Endothelial cell of umbilical vein (primary cell): ENCODE results near the gene ADARB1.

Experiments
- GATA2 ChIP-seq: IDR thresholded peaks from 2 replicates; pipeline ENCODE4 v1.7.0; 2011; ENCODE audit warnings: low read depth, mild to moderate bottlenecking, moderate library complexity, mixed read lengths, low read length; ENCODE audit not compliant: insufficient read length, insufficient read depth
- POLR2A ChIP-seq: IDR thresholded peaks from 2 replicates; pipeline ENCODE4 v1.6.1; 2012; ENCODE audit warnings: low read depth, mild to moderate bottlenecking, control low read depth, low read length
- POLR2AphosphoS5 ChIP-seq: IDR thresholded peaks from 2 replicates; pipeline ENCODE4 v1.6.1; 2012; ENCODE audit warnings: low read depth, mild to moderate bottlenecking, control low read depth, low read length, moderate library complexity; ENCODE audit not compliant: insufficient read depth
- TF ChIP-seq, protein P1 (sequence below), 2 donors: IDR thresholded peaks; 1 replicate in 1 of 2; 2 replicates in 1 of 2; pipeline ENCODE4 v1.5.1; 2011; ENCODE audit warnings: low read length in 2 of 2, mild to moderate bottlenecking in 2 of 2, moderate library complexity in 2 of 2, control low read depth in 1 of 2, inconsistent platforms in 1 of 2, low read depth in 1 of 2; ENCODE audit not compliant: insufficient read depth in 1 of 2; ENCODE audit errors: extremely low read depth in 1 of 2

DNA sequence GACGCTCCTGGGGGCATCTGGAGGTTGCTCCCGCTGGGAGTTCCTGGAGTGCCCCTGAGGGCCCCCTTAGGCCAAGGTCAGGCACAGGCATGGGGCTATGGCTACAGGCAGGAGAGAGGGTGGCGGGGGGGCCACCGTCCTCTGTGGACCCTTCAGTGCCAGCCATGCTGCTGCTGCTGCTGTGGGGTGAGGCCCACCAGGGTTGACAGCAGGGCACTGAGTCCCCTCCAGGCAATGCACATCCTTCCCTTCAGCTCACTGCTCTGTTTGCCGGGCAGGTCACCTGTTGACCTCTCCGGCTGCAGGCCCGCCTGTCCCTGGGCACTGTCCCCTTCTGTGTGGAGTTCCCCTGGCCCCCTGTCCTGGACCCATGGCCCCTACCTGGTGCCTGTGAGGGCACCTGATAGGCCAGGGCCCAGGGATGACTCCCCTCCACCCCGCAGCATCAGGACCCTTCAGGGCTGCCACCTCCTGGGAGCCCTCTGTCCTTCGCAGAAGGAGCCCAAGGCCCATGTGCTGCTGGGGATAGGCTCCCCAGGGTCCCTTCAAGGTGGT, 34.1 kb upstream of the ADARB1 start:
- TF ChIP-seq, protein P1, sequence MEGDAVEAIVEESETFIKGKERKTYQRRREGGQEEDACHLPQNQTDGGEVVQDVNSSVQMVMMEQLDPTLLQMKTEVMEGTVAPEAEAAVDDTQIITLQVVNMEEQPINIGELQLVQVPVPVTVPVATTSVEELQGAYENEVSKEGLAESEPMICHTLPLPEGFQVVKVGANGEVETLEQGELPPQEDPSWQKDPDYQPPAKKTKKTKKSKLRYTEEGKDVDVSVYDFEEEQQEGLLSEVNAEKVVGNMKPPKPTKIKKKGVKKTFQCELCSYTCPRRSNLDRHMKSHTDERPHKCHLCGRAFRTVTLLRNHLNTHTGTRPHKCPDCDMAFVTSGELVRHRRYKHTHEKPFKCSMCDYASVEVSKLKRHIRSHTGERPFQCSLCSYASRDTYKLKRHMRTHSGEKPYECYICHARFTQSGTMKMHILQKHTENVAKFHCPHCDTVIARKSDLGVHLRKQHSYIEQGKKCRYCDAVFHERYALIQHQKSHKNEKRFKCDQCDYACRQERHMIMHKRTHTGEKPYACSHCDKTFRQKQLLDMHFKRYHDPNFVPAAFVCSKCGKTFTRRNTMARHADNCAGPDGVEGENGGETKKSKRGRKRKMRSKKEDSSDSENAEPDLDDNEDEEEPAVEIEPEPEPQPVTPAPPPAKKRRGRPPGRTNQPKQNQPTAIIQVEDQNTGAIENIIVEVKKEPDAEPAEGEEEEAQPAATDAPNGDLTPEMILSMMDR (IDR thresholded peaks at IDR 0.05; ENCODE audit: extremely low read depth in 1 of 2, insufficient read depth in 1 of 2, low read depth in 1 of 2, low read length in 2 of 2) = no peak
- TF ChIP-seq GATA2 (no peak), POLR2A (no peak), POLR2AphosphoS5 (no peak)
